Measurements from ENCODE around the gene MAMDC2.

MAMDC2 gene

DNA sequence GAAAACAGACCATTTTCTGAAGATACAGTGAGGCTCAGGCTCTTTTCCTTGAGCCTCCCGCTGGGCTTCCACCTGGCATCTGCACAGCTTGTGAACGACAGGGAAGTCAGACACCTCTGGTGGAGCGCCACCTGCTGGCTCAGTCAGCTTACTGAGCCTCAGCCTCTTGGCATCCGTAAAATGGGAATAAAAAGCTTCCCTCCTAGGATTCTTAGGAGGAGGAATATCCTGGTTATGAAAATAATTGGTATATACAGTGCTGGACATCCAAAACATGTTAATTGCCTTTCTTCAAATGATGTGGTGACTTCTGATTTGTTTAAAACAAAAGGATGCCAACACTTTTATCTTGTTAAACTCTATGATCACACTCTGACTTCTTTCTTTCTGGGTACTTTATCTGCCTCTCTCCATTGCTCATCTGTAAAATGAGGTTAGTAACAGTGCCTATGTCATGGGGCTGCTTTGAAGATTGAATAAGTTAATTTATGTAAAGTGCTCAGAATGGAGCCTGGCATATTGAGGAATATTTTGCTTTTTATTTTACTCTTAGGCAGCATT, 67.5 kb downstream of the MAMDC2 start:
- Histone ChIP-seq H3K4me2 (ENCODE audit: low read length, poor library complexity, severe bottlenecking) (no peak overlapping the region), H3K9me3 (ENCODE audit: control insufficient read depth, low read length) (no peaks in the 10 kb centered on the region), H3K9ac (ENCODE audit: low read length) (peak overlapping the region; percentile 65)

DNA sequence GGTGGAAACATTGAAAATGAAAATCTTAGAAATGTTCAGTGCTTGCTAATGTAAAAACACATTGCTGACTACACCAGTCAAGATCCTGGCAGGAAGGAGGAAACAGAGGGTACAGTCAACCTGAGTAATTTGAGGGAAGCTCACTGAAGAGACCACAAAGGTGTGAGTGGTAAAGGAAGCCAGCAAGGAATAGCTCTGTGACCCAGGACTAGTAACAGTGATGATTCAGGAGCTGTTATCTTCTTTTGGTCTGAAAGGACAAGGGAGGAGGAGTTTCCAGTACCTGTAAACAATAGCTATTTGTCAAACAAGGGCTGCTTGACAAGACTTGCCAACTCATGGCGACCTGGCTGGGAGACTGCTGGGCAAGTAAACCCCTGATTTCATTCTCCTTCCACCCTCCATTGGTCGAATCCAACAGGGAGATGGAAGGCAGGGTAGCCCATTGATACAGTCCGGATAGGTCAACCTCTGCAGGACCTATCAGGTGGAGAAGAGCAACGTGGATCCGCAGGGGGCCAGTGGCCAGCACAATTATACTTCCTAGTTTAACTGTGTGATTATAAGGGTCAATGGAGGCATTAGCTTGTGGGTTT, 68.1 kb downstream of the MAMDC2 start:
- no peak overlapping the region for H3K4me2 ChIP-seq (ENCODE audit: low read length, poor library complexity, severe bottlenecking)
- H2BK5ac ChIP-seq (ENCODE audit: low read depth, low read length, poor library complexity, severe bottlenecking): no peak overlapping the region
- no peak overlapping the region for H2AK5ac ChIP-seq (ENCODE audit: low read length, severe bottlenecking)
- no peak overlapping the region for H3K23ac ChIP-seq (ENCODE audit: low read length in 2 of 2)
- H2BK120ac ChIP-seq (ENCODE audit: low read depth, low read length): no peak overlapping the region
- no peak overlapping the region for H2BK12ac ChIP-seq (ENCODE audit: low read length in 2 of 2)
- no peak overlapping the region for H3K18ac ChIP-seq (ENCODE audit: low read depth in 1 of 2, low read length in 2 of 2)
- peaks cover 0 to 4% of the 10 kb centered on the region in 2 experiments for H3K27me3 ChIP-seq (ENCODE audit: control insufficient read depth in 1 of 2, insufficient read depth in 1 of 2, low read length in 2 of 2)
- H3K9me3 ChIP-seq (ENCODE audit: control insufficient read depth, low read length): no peaks in the 10 kb centered on the region
- no peak overlapping the region for H2AFZ ChIP-seq (ENCODE audit: low read depth, low read length)
- no peak overlapping the region for H4K91ac ChIP-seq (ENCODE audit: low read length)
- H3K4ac ChIP-seq (ENCODE audit: low read depth in 1 of 2, low read length in 2 of 2): no peak overlapping the region
- 86% methylated on average over 5 of the region's 5 CpGs for WGBS
- H3K9ac ChIP-seq (ENCODE audit: low read length): no peak overlapping the region
- DNase-seq: no peak
- no peak overlapping the region for H4K8ac ChIP-seq (ENCODE audit: low read length)
- peaks cover 0 to 21% of the 10 kb centered on the region in 2 experiments for H3K36me3 ChIP-seq (ENCODE audit: control insufficient read depth in 1 of 2, insufficient read depth in 2 of 2, low read depth in 1 of 2, low read length in 2 of 2)
- H3K14ac ChIP-seq (ENCODE audit: low read length in 2 of 2): no peak overlapping the region
- H3K27ac ChIP-seq (ENCODE audit: low read length, poor library complexity, severe bottlenecking): peak overlapping the region; percentile 51
- H3K4me3 ChIP-seq (ENCODE audit: insufficient read depth in 1 of 2, low read depth in 1 of 2, low read length in 2 of 2): no peak overlapping the region
- H3K79me1 ChIP-seq (replicated peaks; ENCODE audit: low read length, poor library complexity, severe bottlenecking): peaks cover 20% of the 10 kb centered on the region
- H2BK15ac ChIP-seq (ENCODE audit: low read depth, poor library complexity, severe bottlenecking): no peak overlapping the region
- H3K4me1 ChIP-seq (ENCODE audit: control insufficient read depth, insufficient read depth, low read depth, low read length): peaks cover 9% of the 10 kb centered on the region

More for the DNA sequence above, 67.5 kb downstream of the MAMDC2 start:
- WGBS: 16% methylated on average over 4 of the region's 4 CpGs
- H4K91ac ChIP-seq (ENCODE audit: low read length): no peak overlapping the region
- no peak overlapping the region for H2BK12ac ChIP-seq (ENCODE audit: low read length in 2 of 2)
- H3K79me1 ChIP-seq (replicated peaks; ENCODE audit: low read length, poor library complexity, severe bottlenecking): peaks cover 22% of the 10 kb centered on the region
- DNase-seq: peak; percentile 63
- H2BK120ac ChIP-seq (ENCODE audit: low read depth, low read length): no peak overlapping the region
- H2BK5ac ChIP-seq (ENCODE audit: low read depth, low read length, poor library complexity, severe bottlenecking): no peak overlapping the region
- H2AFZ ChIP-seq (ENCODE audit: low read depth, low read length): no peak overlapping the region
- peak overlapping the region in 1 of 2 experiments; percentile 34 for H3K4me3 ChIP-seq (ENCODE audit: insufficient read depth in 1 of 2, low read depth in 1 of 2, low read length in 2 of 2)
- H3K27me3 ChIP-seq (ENCODE audit: control insufficient read depth in 1 of 2, insufficient read depth in 1 of 2, low read length in 2 of 2): peaks cover 0 to 4% of the 10 kb centered on the region in 2 experiments
- peak overlapping the region; percentile 51 for H3K27ac ChIP-seq (ENCODE audit: low read length, poor library complexity, severe bottlenecking)
- no peak overlapping the region for H3K23ac ChIP-seq (ENCODE audit: low read length in 2 of 2)
- H3K4ac ChIP-seq (ENCODE audit: low read depth in 1 of 2, low read length in 2 of 2): no peak overlapping the region
- no peak overlapping the region for H4K8ac ChIP-seq (ENCODE audit: low read length)
- H3K4me1 ChIP-seq (ENCODE audit: control insufficient read depth, insufficient read depth, low read depth, low read length): peaks cover 9% of the 10 kb centered on the region
- no peak overlapping the region for H2AK5ac ChIP-seq (ENCODE audit: low read length, severe bottlenecking)
- no peak overlapping the region for H3K14ac ChIP-seq (ENCODE audit: low read length in 2 of 2)
- no peak overlapping the region for H2BK15ac ChIP-seq (ENCODE audit: low read depth, poor library complexity, severe bottlenecking)
- peaks cover 0 to 21% of the 10 kb centered on the region in 2 experiments for H3K36me3 ChIP-seq (ENCODE audit: control insufficient read depth in 1 of 2, insufficient read depth in 2 of 2, low read depth in 1 of 2, low read length in 2 of 2)
- H3K18ac ChIP-seq (ENCODE audit: low read depth in 1 of 2, low read length in 2 of 2): no peak overlapping the region

DNA sequence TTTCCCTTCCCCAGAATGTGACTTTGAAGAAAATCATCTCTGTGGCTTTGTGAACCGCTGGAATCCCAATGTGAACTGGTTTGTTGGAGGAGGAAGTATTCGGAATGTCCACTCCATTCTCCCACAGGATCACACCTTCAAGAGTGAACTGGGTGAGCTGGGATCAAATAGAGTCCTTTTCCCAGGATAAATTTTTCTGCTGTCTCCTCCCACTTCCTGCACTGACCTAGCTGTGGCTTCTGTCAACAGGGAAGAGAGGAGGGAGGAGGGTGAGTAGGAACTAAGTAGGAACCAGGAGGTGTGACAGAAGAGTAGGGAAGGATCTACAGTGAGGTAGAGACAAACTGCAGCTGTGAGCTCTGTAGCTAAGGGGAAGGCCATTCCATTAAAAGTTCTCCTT, 69.3 kb downstream of the MAMDC2 start:
- H3K23ac ChIP-seq (ENCODE audit: low read length in 2 of 2): no peak overlapping the region
- H3K27me3 ChIP-seq (ENCODE audit: control insufficient read depth in 1 of 2, insufficient read depth in 1 of 2, low read length in 2 of 2): no peaks in the 10 kb centered on the region
- no peak overlapping the region for H2AFZ ChIP-seq (ENCODE audit: low read depth, low read length)
- H2BK15ac ChIP-seq (ENCODE audit: low read depth, poor library complexity, severe bottlenecking): no peak overlapping the region
- H3K4me2 ChIP-seq (ENCODE audit: low read length, poor library complexity, severe bottlenecking): no peak overlapping the region
- H2BK5ac ChIP-seq (ENCODE audit: low read depth, low read length, poor library complexity, severe bottlenecking): no peak overlapping the region
- no peak overlapping the region for H3K4me3 ChIP-seq (ENCODE audit: insufficient read depth in 1 of 2, low read depth in 1 of 2, low read length in 2 of 2)
- H3K9ac ChIP-seq (ENCODE audit: low read length): no peak overlapping the region
- no peak overlapping the region for H3K4ac ChIP-seq (ENCODE audit: low read depth in 1 of 2, low read length in 2 of 2)
- 100% methylated on average over 1 of the region's 2 CpGs for WGBS
- H2AK5ac ChIP-seq (ENCODE audit: low read length, severe bottlenecking): no peak overlapping the region
- no peak for DNase-seq
- no peak overlapping the region for H2BK12ac ChIP-seq (ENCODE audit: low read length in 2 of 2)
- peaks cover 0 to 17% of the 10 kb centered on the region in 2 experiments for H3K36me3 ChIP-seq (ENCODE audit: control insufficient read depth in 1 of 2, insufficient read depth in 2 of 2, low read depth in 1 of 2, low read length in 2 of 2)
- H3K9me3 ChIP-seq (ENCODE audit: control insufficient read depth, low read length): no peaks in the 10 kb centered on the region
- H4K8ac ChIP-seq (ENCODE audit: low read length): no peak overlapping the region
- peaks cover 9% of the 10 kb centered on the region for H3K4me1 ChIP-seq (ENCODE audit: control insufficient read depth, insufficient read depth, low read depth, low read length)
- H3K79me1 ChIP-seq (replicated peaks; ENCODE audit: low read length, poor library complexity, severe bottlenecking): peaks cover 15% of the 10 kb centered on the region
- H3K27ac ChIP-seq (ENCODE audit: low read length, poor library complexity, severe bottlenecking): peak overlapping the region; percentile 64
- no peak overlapping the region for H3K18ac ChIP-seq (ENCODE audit: low read depth in 1 of 2, low read length in 2 of 2)
- H3K14ac ChIP-seq (ENCODE audit: low read length in 2 of 2): no peak overlapping the region
- no peak overlapping the region for H2BK120ac ChIP-seq (ENCODE audit: low read depth, low read length)
- H4K91ac ChIP-seq (ENCODE audit: low read length): no peak overlapping the region

DNA sequence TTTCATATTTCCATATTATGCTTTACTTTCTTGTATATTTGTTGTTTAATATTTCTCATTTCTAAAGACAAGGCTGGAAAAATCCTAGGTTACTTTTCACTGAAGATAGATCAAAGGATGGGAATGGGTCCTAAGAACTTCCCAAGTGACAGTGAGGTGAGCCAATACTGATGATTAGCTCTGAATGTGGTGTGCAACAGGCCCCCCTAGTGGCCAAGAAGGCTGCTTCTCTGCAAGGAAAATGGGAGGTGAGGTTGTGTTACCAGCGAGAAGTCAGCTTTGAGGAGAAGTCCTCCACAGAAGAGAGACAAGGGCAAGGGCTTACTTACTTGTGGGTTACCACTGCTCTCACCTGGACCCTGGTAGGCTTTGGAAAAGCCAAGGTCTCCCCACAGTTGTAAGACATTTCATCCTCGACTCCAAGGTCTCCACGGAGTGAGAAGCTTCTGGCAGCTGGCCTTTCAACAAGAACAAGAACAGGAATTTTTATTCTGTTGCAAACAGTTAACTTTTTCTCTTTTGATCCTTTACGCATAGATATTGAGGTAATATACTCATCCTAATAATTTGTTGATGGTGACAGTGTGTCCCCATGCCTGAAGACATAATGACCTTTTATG, 69.9 kb downstream of the MAMDC2 start:
- Histone ChIP-seq H2BK120ac (ENCODE audit: low read depth, low read length) (no peak overlapping the region), H3K36me3 (ENCODE audit: control insufficient read depth in 1 of 2, insufficient read depth in 2 of 2, low read depth in 1 of 2, low read length in 2 of 2) (peaks cover 0 to 17% of the 10 kb centered on the region in 2 experiments), H3K4me2 (ENCODE audit: low read length, poor library complexity, severe bottlenecking) (no peak overlapping the region), H3K14ac (ENCODE audit: low read length in 2 of 2) (no peak overlapping the region), H2AFZ (ENCODE audit: low read depth, low read length) (no peak overlapping the region), H2BK12ac (ENCODE audit: low read length in 2 of 2) (no peak overlapping the region), H3K23ac (ENCODE audit: low read length in 2 of 2) (no peak overlapping the region), H2BK5ac (ENCODE audit: low read depth, low read length, poor library complexity, severe bottlenecking) (no peak overlapping the region), H3K18ac (ENCODE audit: low read depth in 1 of 2, low read length in 2 of 2) (no peak overlapping the region), H4K8ac (ENCODE audit: low read length) (no peak overlapping the region), H4K91ac (ENCODE audit: low read length) (no peak overlapping the region), H3K4me3 (ENCODE audit: insufficient read depth in 1 of 2, low read depth in 1 of 2, low read length in 2 of 2) (no peak overlapping the region), H2BK15ac (ENCODE audit: low read depth, poor library complexity, severe bottlenecking) (no peak overlapping the region), H3K79me1 (replicated peaks; ENCODE audit: low read length, poor library complexity, severe bottlenecking) (peaks cover 15% of the 10 kb centered on the region), H2AK5ac (ENCODE audit: low read length, severe bottlenecking) (no peak overlapping the region), H3K9ac (ENCODE audit: low read length) (no peak overlapping the region), H3K27me3 (ENCODE audit: control insufficient read depth in 1 of 2, insufficient read depth in 1 of 2, low read length in 2 of 2) (no peaks in the 10 kb centered on the region), H3K4me1 (ENCODE audit: control insufficient read depth, insufficient read depth, low read depth, low read length) (peaks cover 9% of the 10 kb centered on the region), H3K9me3 (ENCODE audit: control insufficient read depth, low read length) (no peaks in the 10 kb centered on the region), H3K4ac (ENCODE audit: low read depth in 1 of 2, low read length in 2 of 2) (no peak overlapping the region), H3K27ac (ENCODE audit: low read length, poor library complexity, severe bottlenecking) (peak overlapping the region; percentile 29)
- peak; percentile 71 for DNase-seq
- 83% methylated on average over 3 of the region's 4 CpGs for WGBS
